ENCODE results near the gene EIF2D.

Gene EIF2D

DNA sequence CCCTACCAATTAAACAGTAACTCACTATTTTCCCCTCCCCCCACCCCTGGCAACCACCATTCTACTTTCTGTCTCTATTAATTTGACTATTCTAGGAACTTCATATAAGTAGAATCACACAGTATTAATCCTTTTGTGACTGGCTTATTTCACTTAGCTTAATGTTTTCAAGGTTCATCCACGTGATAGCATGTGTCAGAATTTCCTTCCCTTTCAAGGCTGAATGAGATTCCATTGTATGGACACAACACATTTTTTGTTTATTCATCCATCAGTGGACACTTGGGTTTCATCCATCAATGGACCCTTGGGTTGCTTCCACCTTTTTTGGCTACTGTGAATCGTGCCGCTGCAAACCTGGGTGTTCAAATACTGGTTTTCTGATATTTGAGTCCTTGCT, 41.7 kb downstream of the EIF2D start:
- no peak for DNase-seq (ENCODE audit: low read depth in 1 of 2, low spot score in 1 of 2)

DNA sequence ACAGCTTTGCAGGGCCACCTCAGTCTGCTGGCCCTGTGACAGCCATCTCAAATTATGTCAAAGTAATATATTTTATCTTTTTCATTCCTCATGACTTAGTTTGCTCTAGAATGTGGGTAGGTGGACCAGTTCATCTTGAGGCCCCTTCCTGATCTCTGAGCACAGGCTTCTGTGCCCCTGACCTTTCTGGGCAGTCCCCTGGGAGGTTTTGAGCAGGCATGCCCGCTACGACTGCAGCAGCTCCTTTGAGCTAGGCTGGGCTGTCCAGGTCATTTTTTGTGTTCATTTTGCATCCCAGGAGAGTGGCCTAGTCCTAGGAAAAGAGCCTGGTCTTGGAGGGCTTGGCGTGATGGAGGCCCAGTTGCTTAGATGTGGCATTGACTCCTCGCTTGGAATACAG, 42.7 kb downstream of the EIF2D start:
- DNase-seq (ENCODE audit: low read depth in 1 of 2, low spot score in 1 of 2), result no peak

DNA sequence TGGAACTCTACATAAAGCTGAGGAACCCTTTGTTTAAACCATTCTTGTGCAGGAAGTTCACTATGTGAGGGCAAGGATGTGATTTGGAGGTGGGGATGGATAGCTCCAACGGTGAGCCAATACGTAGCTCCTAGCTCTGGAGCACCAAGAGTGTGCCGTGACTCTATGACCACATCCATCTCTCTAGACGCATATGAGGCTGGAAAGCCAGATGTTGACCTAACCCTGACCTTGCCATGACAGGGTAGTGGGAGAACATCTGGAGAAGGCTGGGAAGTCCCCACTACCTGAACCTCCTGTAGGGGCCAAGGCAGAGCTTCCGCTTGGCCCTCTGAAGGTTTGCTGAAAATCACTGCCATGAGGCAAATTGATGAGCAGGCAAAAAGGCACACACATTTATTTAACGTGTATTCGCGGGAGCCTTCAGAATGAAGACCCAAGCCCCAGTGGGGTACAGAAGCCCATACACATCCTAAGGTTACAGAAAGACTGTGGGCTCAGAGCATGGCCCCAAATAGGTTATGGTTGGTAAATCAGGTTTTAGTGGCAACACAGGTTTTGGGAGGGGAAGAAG, 43.4 kb downstream of the EIF2D start:
- no peak for DNase-seq (ENCODE audit: low read depth in 1 of 2, low spot score in 1 of 2)

DNA sequence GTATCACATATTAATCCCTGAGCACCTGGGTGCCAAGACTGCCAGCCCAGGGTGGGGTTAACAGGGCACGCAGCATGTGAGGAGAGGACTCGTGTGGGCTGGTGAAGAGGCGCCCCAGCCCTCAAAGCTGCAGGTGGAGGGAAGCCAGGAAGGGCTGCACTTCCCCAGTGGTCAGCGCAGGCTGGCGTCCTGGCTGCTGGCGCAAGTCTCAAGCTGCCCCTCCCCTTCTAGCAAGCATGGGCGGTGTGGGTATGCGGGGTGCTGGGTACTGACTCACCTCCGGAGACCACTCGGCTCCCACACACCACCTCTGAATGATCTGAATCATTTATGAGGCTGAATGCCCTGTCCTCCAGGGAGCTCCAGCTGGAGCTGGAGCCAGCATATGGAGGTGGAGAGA, 44.0 kb downstream of the EIF2D start:
- no peak for DNase-seq (ENCODE audit: low read depth in 1 of 2, low spot score in 1 of 2)

DNA sequence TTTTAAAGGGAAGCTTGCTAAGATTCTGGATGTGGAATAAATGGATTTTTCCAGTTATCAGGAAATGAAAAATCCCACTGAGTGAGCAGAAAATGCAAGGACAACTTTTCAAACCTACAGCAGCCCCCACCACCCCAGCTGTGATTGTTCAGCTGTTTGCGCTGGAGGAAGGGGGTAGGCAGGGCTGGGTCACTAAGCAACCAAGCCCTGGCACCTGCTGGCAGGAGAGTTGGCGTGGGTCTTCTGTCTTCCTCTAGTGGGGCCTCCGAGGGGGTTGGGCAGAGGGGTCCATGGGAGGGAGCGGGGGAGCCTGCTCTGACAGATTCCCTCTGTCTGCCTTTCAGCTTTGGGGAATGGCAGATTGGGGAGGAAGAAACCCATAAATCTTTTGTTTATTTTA, 45.3 kb downstream of the EIF2D start:
- no peak for DNase-seq (ENCODE audit: low read depth in 1 of 2, low spot score in 1 of 2)

DNA sequence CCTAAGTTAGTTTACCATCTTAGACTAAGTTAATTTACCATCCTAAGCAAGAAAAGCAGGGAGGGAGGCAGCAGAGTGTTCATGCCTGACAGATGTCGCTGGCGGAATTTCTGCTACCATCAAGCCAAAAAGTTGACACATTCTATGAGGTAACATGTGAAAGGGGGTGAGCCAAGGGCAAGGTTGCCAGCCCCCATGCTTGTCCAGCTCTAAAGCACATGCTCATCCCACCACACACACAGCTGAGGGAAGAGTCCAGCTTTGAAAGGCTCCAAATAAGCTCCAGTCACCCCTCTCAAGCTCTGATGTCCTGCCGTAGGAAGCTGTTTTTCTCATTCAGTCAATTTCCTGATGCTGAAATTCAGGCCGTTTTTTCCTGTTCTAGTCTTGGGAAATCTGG, 46.3 kb downstream of the EIF2D start:
- no peak for DNase-seq (ENCODE audit: low read depth in 1 of 2, low spot score in 1 of 2)

DNA sequence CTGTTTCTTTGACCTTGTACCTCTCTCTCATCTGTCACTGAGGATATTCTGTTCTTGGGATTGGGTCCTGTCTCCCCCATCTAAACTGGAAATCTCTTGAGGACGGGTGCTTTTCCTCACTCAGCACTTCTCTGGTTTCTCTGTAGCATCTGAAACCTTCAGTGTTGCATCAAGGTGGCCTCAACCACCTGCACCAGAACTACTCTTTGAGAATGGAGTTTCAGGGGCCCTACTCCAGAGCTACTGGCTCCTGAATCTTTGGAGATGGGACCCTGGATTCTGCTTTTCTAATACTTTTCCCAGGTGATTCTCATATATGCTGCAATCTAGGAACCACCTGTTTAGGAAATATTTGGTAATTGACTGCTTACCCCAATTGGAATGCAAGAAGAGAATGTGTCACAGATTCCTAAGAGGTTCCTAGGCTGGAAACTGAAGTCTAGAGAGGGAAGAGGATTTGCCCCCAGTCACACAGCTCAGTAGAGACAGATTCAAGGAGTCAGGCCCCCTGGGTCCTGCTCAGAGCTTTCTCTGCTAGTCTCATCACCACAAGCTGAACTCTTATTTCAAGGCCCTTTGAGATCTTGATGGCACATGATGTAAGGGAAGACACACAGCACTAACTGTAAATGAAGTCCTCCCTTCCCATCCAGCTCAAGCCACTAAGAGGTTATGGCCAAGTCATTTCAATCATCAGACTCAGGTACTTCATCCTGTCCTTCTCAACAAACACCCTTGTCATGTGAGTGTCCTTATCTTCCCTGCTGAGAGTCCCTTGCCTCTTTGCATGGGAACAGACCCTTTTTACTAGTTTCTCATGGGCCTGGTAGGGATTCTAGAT, 48.7 kb downstream of the EIF2D start:
- DNase-seq (ENCODE audit: low read depth in 1 of 2, low spot score in 1 of 2), result no peak

DNA sequence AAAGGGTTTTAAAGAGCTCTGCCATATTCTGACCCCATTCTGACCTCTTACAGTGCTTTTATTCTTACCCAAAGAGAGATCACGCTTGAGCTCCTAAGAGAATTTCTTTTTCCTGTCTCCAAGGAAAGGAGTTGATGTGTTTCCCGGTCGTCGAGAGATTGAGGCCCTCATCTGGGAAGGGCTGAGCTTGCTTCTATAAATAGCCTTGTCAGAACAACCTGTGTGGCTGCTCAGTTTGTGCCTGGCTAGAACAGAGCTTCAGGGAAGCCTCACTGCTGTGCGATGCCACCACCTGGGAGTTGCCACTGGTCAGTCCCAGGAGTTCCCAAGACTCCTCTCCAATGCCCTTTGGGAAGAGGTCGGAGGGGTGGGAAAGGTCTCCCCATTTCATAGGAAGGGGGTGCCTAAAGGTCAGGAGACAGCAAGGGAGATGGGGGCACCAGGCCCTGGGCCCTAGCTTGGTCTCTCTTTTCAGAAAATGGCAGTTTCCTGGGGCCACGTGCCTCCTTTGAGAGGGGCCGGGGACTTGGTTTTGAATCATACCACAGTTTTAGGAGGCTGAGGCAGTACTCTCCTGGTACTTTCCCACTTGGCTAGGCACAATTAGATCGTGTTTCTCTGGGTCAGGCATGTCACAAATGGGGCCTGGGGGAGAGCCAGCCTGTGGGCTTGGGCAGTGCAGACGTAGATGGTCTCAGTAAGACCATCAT, 52.1 kb downstream of the EIF2D start:
- no peak for DNase-seq (ENCODE audit: low read depth in 1 of 2, low spot score in 1 of 2)

DNA sequence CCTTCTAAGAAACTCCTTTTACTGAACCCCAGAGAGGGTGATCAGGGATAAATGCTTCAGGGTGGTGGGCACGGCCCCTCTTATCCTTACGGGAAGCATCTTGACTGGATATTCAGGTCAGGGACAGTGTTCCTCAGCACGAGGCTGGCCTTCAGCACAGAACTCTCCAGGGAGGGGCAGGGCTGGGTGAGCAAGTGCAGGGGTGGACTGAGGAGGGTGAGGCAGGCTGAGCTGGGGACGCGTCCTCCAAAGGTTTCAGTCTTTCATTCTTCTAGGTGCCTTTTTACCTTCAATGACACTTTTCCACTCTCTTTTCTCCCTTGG, 52.6 kb downstream of the EIF2D start:
- no peak for DNase-seq (ENCODE audit: low read depth in 1 of 2, low spot score in 1 of 2)

DNA sequence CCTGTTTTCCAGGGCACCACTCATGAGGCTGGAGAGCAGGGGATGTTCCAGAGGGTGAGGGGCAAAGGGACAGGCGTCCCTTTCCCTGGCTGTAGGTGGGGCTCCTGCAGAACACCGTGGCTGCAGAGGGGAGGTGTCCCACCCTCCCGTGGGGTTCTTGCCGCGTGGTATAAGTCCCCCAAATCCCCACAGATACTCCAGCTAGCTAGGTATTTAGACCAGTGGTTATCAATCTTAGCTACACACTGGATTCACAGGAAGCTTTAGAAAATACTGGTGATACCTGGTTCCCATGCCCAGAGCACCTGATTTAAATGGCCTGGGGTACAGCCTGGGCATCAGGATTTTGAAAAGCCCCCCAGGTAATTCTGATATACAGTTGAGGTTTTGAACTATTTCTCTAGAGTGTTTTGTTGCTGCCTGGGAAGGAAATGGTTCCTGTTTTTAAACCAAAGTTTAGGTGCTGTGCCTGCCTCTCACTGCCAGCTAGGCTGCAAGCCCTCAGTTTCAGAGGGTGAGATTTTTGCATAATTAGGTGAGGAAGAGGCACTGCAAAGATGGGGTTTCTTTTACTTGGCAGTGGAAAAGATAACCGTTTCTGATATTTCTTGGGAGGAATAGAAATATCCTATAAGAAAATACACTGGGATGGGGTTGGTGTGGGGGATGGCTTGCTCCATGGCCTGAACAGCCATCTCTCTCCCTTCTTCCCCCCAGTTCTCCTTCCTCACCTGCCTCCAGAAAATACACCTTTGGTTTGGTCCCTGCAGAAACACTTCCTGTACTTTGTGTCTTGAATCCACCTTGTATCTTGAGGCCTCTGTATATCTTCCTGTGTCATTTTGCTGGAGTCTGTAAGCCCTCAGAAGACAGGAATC, 53.2 kb downstream of the EIF2D start:
- no peak for DNase-seq (ENCODE audit: low read depth in 1 of 2, low spot score in 1 of 2)

DNA sequence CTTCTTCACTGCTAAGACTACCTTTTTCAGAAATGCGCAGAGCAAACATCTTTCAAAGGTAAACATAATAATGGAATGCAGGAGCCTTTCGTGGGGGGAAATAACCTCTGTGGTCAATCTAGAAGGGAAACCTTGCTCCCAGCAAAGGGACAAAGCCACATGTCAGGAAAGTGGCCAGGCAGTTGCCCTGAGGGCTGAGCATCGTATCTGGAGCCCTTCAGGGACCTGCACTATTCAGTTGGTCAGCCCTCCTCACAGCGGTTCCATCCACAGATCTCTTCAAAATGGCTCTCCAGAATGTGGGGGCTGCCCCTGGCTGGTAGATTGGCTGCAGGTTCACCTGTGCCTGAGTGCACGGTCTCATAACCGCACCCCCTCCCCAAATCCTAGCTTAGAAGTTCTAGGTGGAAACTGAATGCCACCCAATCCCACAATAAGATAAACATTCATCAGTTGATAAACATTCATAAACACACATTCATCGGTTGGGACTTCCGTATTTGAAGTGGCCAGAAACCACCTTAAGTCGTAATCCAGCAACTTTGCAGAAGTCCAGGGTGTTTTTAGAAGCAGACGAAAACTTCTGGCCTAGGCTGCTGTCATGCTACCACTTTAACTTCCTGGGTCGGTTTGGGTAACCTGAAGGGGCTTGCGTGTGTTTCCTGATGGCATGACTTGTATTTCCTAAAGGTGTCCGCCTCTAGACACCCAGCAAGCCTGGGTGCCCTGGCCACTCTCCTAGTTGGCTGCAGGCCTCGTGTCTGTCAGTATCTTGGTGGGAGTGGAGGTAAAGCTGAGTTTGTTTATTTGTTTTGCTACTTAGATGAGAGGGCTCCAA, 54.4 kb downstream of the EIF2D start:
- no peak for DNase-seq (ENCODE audit: low read depth in 1 of 2, low spot score in 1 of 2)

DNA sequence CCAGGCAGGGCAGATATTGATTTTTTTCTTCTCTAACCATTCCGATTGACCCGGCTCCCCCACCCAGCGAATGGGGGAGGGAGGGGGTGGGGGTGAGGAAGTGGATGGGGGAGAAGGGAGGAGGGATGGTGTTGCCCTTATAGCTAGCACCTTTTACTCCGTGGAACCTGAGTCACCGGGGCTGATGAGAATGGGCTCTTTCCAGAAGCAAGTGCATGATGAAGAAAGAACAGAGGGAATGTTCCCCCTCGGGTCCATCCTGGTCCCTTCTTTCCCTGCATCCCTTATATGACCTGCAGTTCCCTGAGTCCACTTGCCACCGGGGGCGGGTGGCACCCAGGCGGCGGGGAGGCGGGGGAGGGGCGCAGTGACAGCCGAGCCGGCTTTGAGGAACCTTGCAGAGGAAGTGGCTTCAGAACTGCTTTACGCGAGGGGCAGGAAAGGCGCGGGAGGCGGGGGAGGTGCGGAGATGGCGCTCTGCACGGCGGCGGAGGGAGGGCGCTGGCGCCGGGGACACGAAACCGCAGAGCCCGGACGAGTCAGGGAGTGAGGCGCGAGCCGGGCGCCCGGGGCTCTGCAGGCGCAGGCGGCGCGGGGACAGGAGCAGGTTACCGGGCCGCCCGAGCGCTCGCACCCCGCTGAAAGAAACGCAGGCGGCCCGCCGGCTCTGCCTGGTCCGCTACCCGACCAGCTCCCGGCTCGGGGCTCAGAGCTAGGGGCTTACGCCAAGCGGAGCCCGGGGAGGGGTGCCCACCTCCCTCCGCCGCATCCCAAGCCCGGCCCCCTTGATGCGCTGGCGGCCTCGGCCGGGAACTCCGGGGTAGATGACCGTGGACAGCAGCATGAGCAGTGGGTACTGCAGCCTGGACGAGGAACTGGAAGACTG, 55.3 kb downstream of the EIF2D start:
- DNase-seq (ENCODE audit: low read depth in 1 of 2, low spot score in 1 of 2), result peak; percentile 79 to 82

DNA sequence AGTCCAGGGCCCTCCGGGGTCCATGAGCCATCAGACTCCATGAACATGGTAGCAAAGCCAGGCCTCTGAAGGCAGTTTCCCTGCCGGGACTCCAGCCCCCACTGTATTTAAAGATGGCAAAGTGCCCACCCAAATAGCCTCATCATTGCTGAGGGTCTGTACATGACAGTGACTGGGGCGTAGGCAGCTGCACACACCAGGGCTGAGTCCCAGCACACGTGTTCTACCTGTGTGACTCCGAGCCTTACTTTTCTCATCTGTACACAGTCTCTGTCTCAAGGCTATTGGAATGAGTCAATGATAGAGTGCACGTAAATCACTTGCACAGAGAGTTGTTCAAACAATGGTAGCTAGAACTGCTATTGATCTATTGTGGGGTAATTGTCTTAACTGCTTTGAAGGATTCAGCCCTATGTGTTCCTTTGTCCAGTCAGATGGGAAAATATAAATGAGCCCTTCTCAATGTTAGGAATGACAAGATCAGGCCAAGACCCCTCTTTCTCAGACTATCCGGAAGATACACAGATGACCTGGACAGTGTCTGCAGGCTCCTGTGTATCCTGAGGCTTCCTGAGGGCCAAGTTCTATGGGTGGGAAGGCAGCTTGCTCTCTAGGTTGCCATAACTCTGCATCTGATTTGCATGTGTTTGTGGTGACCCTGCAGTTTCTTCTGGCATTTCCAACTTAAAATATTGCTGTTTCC, 56.1 kb downstream of the EIF2D start:
- no peak for DNase-seq (ENCODE audit: low read depth in 1 of 2, low spot score in 1 of 2)

DNA sequence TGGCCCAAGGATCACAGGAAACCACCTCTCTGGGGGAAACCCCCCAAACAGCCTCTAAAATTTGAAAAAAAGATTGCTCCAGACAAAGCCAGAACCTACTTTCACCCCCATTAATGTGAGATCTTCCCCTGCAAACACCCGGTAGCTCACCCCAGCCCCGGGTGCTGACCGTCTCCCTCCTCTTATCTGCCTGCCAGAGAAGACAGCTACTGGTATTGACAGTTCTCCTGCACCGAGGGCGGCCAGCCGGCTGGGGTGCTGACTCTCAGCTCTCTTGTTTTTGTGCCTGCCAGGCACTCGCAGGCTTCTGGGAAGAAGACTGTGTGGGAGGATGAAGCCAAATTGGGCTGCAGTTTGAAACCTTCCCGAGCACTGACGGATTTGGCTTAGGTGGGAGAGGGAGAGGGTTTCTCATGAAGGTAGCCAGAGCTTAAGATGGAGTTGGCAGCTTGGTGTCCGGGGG, 56.8 kb downstream of the EIF2D start:
- DNase-seq (ENCODE audit: low read depth in 1 of 2, low spot score in 1 of 2), result no peak

DNA sequence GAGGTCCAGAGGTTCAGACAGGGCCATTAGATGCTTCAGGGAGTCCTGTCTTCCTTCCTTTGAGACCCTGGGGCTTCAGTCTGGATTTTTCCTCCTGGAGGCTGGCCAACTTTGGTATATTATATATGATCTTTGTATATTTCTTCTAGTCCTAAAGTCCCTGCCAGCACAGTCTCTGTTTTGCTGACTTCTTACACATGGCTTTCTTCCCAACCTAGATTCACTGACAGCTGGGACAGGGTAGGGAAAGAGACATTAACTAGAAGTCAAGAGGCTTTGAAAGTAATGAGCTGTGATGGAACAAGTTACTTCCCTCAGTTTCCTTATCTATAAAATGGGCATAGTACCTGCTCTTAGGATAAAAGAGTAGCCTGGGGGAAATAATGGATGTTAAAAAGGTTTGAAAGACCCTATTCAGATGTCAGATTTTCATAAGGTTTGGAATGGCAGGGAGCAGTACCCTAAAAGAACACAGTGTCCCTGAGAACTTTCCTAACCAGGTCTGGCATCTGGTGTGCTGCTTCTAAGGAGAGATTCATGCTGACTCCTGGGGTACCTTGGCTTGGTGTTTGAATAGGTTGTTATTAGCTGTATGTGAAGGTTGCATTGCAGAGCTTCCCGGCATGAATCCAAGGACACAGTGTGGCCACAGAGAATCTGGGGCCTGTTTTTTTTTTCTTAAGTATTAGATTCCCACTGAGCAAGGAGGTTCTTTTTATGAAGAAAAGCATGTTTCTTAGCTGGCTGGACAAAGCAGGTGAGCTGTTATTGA, 57.4 kb downstream of the EIF2D start:
- no peak for DNase-seq (ENCODE audit: low read depth in 1 of 2, low spot score in 1 of 2)

DNA sequence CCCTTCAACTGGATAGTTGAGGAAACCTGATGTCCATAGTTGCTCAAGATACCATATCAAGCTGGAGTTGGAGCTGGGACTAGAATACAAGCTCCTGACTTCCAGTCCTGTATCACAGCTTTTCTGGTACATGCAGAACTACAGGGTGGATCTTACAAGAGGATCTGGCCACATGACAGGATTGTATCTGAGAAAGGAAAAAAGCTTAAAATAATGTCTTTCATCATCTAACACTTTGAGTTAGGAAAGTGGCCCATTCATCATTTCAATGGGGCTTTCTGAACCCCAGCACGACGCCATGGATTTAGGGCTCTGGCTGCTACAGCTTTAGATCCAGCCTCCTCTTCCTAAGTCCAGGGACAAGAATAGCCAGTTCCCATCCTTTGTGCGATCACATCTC, 58.1 kb downstream of the EIF2D start:
- DNase-seq (ENCODE audit: low read depth in 1 of 2, low spot score in 1 of 2), result no peak

DNA sequence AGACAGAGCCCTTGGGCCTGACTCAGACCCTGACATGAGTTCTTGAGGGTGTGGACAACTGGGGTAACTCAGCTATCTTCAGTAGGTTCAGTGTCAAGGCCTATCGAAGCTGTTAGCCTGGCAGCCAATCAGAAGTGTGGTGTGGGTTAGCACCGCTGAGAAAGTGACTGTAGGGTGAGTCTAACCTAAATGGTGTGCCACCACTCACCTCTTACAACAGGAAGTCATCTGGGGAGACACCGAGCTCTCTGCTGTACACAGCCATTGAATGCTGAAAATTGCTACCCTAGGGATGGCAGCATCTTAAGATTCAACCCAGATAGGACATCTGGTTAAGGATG, 60.3 kb downstream of the EIF2D start:
- peak; percentile 49 to 51 for DNase-seq (ENCODE audit: low read depth in 1 of 2, low spot score in 1 of 2)

DNA sequence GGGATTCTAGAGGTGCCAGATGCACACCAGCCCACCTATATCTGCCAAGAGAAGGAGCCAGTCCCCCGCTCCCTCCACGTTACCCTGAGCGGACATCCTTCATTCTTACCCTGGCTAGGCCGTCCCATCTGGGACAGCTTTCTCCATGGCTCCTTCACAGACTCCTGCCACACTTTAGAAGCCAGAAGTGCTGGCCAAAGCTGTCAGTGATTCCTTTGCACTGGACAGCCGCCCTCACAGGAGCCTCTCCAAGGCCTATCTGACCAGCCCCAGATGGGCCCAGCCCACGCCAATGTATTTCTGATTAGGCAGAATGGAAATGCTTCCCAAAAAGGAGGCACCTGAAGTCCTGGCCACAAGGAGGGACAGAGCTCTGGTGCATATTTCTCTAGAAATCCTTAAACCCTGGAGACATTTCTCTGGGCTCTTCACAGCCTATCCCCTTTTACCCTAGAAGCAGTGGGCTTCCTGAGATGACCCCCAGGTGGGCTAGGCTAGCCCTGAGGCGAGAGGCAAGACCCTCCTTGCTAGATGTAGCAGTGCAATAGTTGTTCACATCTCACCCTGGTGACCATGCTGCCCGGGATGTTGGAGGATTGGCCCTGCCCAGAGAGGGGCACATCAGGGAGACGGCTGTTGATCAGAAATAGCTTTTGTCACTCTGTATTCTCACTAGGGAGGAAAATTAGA, 60.8 kb downstream of the EIF2D start:
- no peak for DNase-seq (ENCODE audit: low read depth in 1 of 2, low spot score in 1 of 2)
